SHP77 treated with DMSO at 0.1 percent for 48 hours (cell line): Measurements from ENCODE around the gene BUD13.

ENCODE experiments used
- DNase-seq: peaks from one replicate; lab custom pipeline; 2025; lab: John Stamatoyannopoulos, UW

The BUD13 gene

GRCh38 chr11:116716621-116717020 lies 56.2 kb downstream of the BUD13 start:
- no peak for DNase-seq

- no peak for DNase-seq
These were observed 57.4 kb downstream of the BUD13 start for GRCh38 chr11:116715383-116715782.

- DNase-seq = no peak
These were observed 57.9 kb downstream of the BUD13 start for GRCh38 chr11:116714902-116715301.

GRCh38 chr11:116712428-116712827 lies 60.4 kb downstream of the BUD13 start:
- no peak for DNase-seq

- DNase-seq = no peak
These were observed 62.0 kb downstream of the BUD13 start for GRCh38 chr11:116710762-116711161.

- DNase-seq = no peak
These were observed 62.6 kb downstream of the BUD13 start for GRCh38 chr11:116710001-116710674.

- DNase-seq = no peak
These were observed 65.0 kb downstream of the BUD13 start for GRCh38 chr11:116707746-116708145.

- DNase-seq = no peak
These were observed 65.6 kb downstream of the BUD13 start for GRCh38 chr11:116707161-116707629.

GRCh38 chr11:116703421-116703820 lies 69.4 kb downstream of the BUD13 start:
- peak; percentile 59 for DNase-seq

GRCh38 chr11:116702772-116703385 lies 69.9 kb downstream of the BUD13 start:
- no peak for DNase-seq

GRCh38 chr11:116701876-116702275 lies 70.9 kb downstream of the BUD13 start:
- DNase-seq = no peak

GRCh38 chr11:116701297-116701801 lies 71.4 kb downstream of the BUD13 start:
- no peak for DNase-seq

- DNase-seq = no peak
These were observed 72.1 kb downstream of the BUD13 start for GRCh38 chr11:116700586-116701220.
